ENCODE data around the gene HGD. TPM values are rescaled to one million over a fixed set of nuclear protein-coding genes. Genes with fewer than 3 reads are reported as not detected.
A peak's percentile ranks its signal among the peaks of the same experiment; 100 is the strongest.
"Not testable (repeated sequence)": the region's sequence is repeated elsewhere in the genome, so short reads cannot be mapped to it uniquely, and the experiment has no call there.

The HGD gene
- total RNA-seq, 1 donor from 2014 or later, result not detected

- DNase-seq (ENCODE audit: missing footprints) (no peak), ATAC-seq (no peak)
- intact Hi-C loops (cut with DNase I), result no loop called here
Observed at GRCh38 chr3:120645083-120645845, 36.8 kb downstream of the HGD start.

- intact Hi-C loops (cut with DNase I), result no loop called here
- no peak for DNase-seq (ENCODE audit: missing footprints)
- ATAC-seq, result no peak
Observed at GRCh38 chr3:120642368-120642948, 39.6 kb downstream of the HGD start.

GRCh38 chr3:120641696-120642246 lies 40.3 kb downstream of the HGD start:
- intact Hi-C loops (cut with DNase I), result no loop called here
- no peak for ATAC-seq
- no peak for DNase-seq (ENCODE audit: missing footprints)

DNA sequence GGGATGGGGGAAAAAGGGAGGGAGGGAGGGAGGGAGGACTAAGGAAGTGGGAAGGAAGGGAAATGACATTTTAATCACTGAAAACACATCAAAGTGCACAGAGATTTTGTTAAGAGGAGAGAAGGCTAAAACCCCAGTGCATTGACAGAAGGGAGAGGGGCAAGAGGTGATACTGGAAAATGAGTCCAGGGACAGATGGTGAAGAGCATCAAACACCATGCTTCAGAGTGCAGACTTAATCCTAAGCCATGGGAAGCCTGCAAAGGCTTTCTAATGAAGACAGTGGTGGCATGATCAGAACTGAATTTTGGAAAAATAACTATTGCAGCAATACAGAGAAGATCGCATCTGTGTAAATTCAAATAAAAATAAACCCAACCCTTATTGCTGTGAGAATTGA lies 41.8 kb downstream of the HGD start:
- ATAC-seq, result no peak
- intact Hi-C loops (cut with DNase I), result no loop called here
- DNase-seq (ENCODE audit: missing footprints), result no peak

GRCh38 chr3:120638820-120639219 lies 43.2 kb downstream of the HGD start:
- intact Hi-C loops (cut with DNase I); ATAC-seq; DNase-seq (ENCODE audit: missing footprints): not testable (repeated sequence)

- peak; percentile 28 for ATAC-seq
- intact Hi-C loops (cut with DNase I), result no loop called here
- DNase-seq (ENCODE audit: missing footprints), result no peak
Observed at GRCh38 chr3:120637851-120638559, 44.0 kb downstream of the HGD start.

GRCh38 chr3:120636795-120637401 lies 45.1 kb downstream of the HGD start:
- DNase-seq (ENCODE audit: missing footprints), result no peak
- intact Hi-C loops (cut with DNase I), result no loop called here
- no peak for ATAC-seq

GRCh38 chr3:120634539-120634938 lies 47.5 kb downstream of the HGD start:
- DNase-seq (ENCODE audit: missing footprints) (no peak), ATAC-seq (no peak)
- intact Hi-C loops (cut with DNase I), result no loop called here

DNA sequence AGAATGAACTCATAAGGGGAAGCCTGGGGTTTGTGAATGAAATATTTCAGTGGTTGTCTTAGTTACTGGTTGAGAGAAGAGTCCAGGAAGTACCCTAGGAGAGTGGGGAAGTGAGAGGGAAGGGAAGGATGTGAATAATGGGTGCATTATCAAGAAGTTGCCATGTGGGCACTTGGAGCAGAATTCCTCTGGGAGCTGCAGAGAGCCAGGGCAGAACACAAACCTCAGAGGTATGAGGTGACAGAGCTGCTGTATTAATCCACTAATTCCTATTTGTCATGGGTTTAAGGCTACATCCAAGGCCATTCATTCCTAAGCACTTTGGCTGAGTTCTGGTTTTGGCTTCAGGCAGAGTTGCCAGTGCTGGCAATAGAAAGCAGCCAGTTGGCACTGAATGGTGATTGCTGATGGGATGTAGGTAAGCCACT lies 56.9 kb downstream of the HGD start:
- intact Hi-C loops (cut with DNase I), result no loop called here
- DNase-seq (ENCODE audit: missing footprints) (no peak), ATAC-seq (no peak)

GRCh38 chr3:120623727-120624093 lies 58.3 kb downstream of the HGD start:
- ATAC-seq (no peak), DNase-seq (ENCODE audit: missing footprints) (no peak)
- intact Hi-C loops (cut with DNase I), result no loop called here

DNA sequence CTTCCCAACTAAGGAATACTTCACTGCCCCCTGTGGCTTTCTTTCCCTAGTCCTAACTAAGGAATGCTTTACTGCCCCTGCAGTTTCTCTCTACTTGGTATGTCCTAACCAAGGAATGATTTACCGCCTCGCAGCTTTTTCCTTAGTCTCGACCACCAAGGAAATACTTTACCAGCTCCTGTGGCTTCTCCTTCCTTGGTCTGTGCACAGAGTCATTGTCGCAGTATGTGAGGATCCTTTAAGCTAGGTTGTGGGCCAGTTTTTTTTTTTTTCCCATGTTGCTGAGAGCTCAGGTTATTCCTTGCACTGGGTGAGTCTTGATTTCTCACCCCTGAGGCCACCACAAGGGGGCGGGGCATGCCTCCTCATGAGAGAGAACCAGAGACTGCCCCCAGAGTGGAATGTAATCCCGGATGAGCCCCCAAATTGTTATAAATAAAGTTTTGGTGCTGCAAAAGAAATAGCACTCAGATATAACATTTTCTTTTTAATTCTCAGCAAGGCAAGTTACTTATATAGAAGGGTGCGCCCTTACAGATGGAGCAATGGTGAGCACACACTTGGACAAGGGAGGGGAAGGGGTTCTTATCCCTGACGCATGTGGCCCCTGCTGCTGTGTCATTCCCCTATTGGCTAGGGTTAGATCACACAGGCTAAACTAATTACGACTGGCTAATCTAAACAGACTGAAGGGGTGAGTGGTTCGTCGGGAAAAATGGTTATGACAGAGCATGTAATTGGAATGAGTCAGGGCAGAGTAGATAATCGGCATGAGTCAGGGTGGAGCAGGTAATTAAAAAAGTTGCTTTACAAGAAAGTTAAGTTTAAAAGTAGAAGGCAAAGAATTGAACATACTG lies 58.9 kb downstream of the HGD start:
- intact Hi-C loops (cut with DNase I), result no loop called here
- ATAC-seq, result no peak
- no peak for DNase-seq (ENCODE audit: missing footprints)

DNA sequence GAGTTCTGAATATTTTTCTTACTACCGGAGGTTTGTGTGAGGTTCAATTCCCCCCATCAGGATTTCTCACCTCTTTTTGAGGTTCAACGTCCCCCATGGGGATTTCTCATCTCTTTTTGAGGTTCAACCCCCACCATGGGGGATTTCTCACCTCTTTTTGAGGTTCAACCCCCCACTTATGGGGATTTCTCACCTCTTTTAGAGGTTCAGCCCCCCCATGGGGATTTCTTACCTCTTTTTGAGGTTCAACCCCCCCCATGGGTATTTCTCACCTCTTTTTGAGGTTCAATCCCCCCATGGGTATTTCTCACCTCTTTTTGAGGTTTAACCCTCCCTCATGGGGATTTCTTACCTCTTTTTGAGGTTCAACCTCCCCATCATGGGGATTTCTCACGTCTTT lies 59.6 kb downstream of the HGD start:
- DNase-seq (ENCODE audit: missing footprints) (no peak), ATAC-seq (no peak)
- intact Hi-C loops (cut with DNase I), result no loop called here

GRCh38 chr3:120616745-120617144 lies 65.3 kb downstream of the HGD start:
- intact Hi-C loops (cut with DNase I); DNase-seq (ENCODE audit: missing footprints); ATAC-seq: not testable (repeated sequence)

GRCh38 chr3:120615847-120616609 lies 66.0 kb downstream of the HGD start:
- intact Hi-C loops (cut with DNase I), result no loop called here
- DNase-seq (ENCODE audit: missing footprints), result no peak

GRCh38 chr3:120614765-120615164 lies 67.3 kb downstream of the HGD start:
- DNase-seq (ENCODE audit: missing footprints), result no peak
- intact Hi-C loops (cut with DNase I), result no loop called here
- no peak for ATAC-seq

More at GRCh38 chr3:120615847-120616609, 66.0 kb downstream of the HGD start:
- ATAC-seq, result peak; percentile 60

GRCh38 chr3:120608506-120608905 lies 73.5 kb downstream of the HGD start:
- DNase-seq (ENCODE audit: missing footprints) (no peak), ATAC-seq (no peak)
- intact Hi-C loops (cut with DNase I), result no loop called here

DNA sequence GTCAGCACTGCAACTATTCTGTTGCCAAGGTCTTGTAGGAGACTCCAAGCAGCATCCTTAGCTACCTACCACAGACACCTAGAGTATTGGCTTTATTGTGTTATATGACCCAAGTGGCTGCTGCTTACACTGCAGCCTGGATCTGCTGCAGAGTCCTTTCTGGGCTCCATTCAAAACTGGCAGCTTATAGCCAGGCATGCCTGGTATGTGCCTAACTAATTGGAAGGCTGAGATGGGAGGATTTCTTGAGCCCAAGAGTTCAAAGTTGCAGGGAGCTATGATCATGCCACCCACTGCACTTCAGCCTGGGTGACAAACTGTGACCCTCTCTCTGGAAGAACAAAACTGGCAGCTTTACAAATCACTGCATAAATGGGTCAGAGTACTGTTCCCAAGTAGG lies 77.3 kb downstream of the HGD start:
- intact Hi-C loops (cut with DNase I), result no loop called here
- peak; percentile 43 for ATAC-seq
- DNase-seq (ENCODE audit: missing footprints), result no peak

- intact Hi-C loops (cut with DNase I), result no loop called here
- ATAC-seq, result peak; percentile 27
- no peak for DNase-seq (ENCODE audit: missing footprints)
Observed at GRCh38 chr3:120604382-120604781, 77.7 kb downstream of the HGD start.

Measured in Right ventricle myocardium inferior (tissue), 1 donor.